Right lobe of liver (tissue), 4 donors: ENCODE measurements around the gene TCF7L2.

Experiments used
- CTCF ChIP-seq, 4 donors: fragments of 200-600 bp in 3 of 4; fragments of 450-650 bp in 1 of 4; IDR thresholded peaks; one replicate each; pipeline versions ENCODE4 v1.5.1 to v1.8.0; 2016 to 2022; ENCODE audit warnings: antibody characterized with exemption in 4 of 4, mild to moderate bottlenecking in 2 of 4
- POLR2A ChIP-seq: fragments of 450-650 bp; IDR thresholded peaks from one replicate; pipeline ENCODE4 v1.6.1; 2017; ENCODE audit warnings: antibody characterized with exemption, mild to moderate bottlenecking
- donor health status: DM: no; HTN: no; CAD: no.
- donor health status: DM: no; HTN: no; CAD: no.
- donor health status: DM: no; HTN: yes; CAD: no.

GRCh38 chr10:113176652-113177155 lies 226.7 kb downstream of the TCF7L2 start:
- TF ChIP-seq CTCF (IDR thresholded peaks at IDR 0.05) (no peak), POLR2A (no peak)
